SK-N-SH treated with all-trans-retinoic acid at 6 μM for 48 hours (cell line): ENCODE data around the gene DNTTIP2.

Experiments
- ISL1 ChIP-seq: fragments of 250-450 bp; sonication (Bioruptor Pico); IDR thresholded peaks from 2 replicates; pipeline ENCODE4 v2.1.2; 2022; ENCODE audit warnings: mild to moderate bottlenecking, moderate library complexity
- PPARA ChIP-seq: fragments of 250-450 bp; sonication (Bioruptor Pico); IDR thresholded peaks from 2 replicates; pipeline ENCODE4 v1.5.0; 2020; ENCODE audit warnings: mild to moderate bottlenecking, borderline replicate concordance
- RARB ChIP-seq: fragments of 250-450 bp; sonication (Bioruptor Pico); IDR thresholded peaks from 2 replicates; pipeline ENCODE4 v1.8.0; 2021; ENCODE audit warnings: mild to moderate bottlenecking, moderate library complexity
- ZC3H10 ChIP-seq: fragments of 250-450 bp; sonication (Bioruptor Pico); IDR thresholded peaks from 2 replicates; pipeline ENCODE4 v1.5.1; 2021; ENCODE audit warnings: mild to moderate bottlenecking, moderate library complexity
- ZNF565 ChIP-seq: fragments of 450-650 bp; formaldehyde crosslinking; conservative IDR thresholded peaks from 2 replicates; pipeline ENCODE4 v1.5.0; 2020; ENCODE audit warnings: low read depth, mild to moderate bottlenecking, moderate library complexity
- TF ChIP-seq, protein P1 (sequence below): fragments of 250-450 bp; sonication (Bioruptor Pico); IDR thresholded peaks from 2 replicates; pipeline ENCODE4 v1.8.0; 2020; ENCODE audit warnings: mild to moderate bottlenecking, moderate library complexity, borderline replicate concordance

DNA sequence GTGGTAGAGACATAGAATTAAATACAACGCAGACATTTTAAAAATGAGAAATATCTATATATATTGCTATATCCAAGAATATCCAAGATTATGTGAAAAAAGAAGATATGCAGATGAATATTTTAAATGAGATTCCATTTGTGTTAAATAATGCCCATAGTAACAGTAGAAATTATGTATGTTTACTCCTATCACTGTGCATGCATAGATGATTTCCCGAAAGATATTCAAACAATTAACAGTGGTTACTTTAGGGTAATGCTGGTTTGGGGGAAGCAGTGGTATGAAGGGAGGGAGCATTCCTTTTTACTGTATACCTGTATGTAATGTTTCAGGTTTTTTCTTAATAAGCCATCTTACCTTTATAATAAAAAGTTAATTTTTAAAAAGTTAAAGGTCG is 25.1 kb downstream of the DNTTIP2 start:
- TF ChIP-seq ZC3H10 (no peak), PPARA (CRISPR knock-in tag) (no peak), ISL1 (no peak), RARB (CRISPR knock-in tag) (no peak), ZNF565 (CRISPR knock-in tag) (no peak)
- TF ChIP-seq, protein P1, sequence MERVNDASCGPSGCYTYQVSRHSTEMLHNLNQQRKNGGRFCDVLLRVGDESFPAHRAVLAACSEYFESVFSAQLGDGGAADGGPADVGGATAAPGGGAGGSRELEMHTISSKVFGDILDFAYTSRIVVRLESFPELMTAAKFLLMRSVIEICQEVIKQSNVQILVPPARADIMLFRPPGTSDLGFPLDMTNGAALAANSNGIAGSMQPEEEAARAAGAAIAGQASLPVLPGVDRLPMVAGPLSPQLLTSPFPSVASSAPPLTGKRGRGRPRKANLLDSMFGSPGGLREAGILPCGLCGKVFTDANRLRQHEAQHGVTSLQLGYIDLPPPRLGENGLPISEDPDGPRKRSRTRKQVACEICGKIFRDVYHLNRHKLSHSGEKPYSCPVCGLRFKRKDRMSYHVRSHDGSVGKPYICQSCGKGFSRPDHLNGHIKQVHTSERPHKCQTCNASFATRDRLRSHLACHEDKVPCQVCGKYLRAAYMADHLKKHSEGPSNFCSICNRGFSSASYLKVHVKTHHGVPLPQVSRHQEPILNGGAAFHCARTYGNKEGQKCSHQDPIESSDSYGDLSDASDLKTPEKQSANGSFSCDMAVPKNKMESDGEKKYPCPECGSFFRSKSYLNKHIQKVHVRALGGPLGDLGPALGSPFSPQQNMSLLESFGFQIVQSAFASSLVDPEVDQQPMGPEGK (CRISPR knock-in tag): no peak
